HUES64 (cell line): ENCODE measurements around the gene AIP.
"Not testable (repeated sequence)": the region's sequence is repeated elsewhere in the genome, so short reads cannot be mapped to it uniquely, and the experiment has no call there.

Source experiments
- H3K27ac ChIP-seq: 2 replicates; pipeline ENCODE4 v1.7.0; 2013; ENCODE audit warnings: low read depth, low read length, inconsistent platforms
- H3K27me3 ChIP-seq: 2 replicates; pipeline ENCODE4 v1.6.1; 2013; ENCODE audit warnings: mild to moderate bottlenecking, low read length; ENCODE audit not compliant: insufficient read depth
- H3K36me3 ChIP-seq: 2 replicates; pipeline ENCODE4 v1.6.1; 2013; ENCODE audit warnings: mild to moderate bottlenecking, low read length; ENCODE audit not compliant: insufficient read depth
- H3K4me1 ChIP-seq: 2 replicates; pipeline ENCODE4 v1.6.1; 2013; ENCODE audit warnings: mild to moderate bottlenecking, low read length, moderate library complexity; ENCODE audit not compliant: insufficient read depth
- H3K4me3 ChIP-seq: 2 replicates; pipeline ENCODE4 v1.5.1; 2013; ENCODE audit warnings: mild to moderate bottlenecking, low read length, moderate library complexity
- H3K9ac ChIP-seq: 2 replicates; pipeline ENCODE4 v1.6.1; 2013; ENCODE audit warnings: mild to moderate bottlenecking, low read depth, low read length
- H3K9me3 ChIP-seq: 2 replicates; pipeline ENCODE4 v1.6.1; 2013; ENCODE audit warnings: low read depth, low read length; ENCODE audit not compliant: insufficient read depth
- WGBS: fragments of 150-250, 120-280 bp; methylation state at CpG from one replicate; pipeline ENCODE4 v1.1.7; 2013; ENCODE audit warnings: missing lambda C conversion rate; 5-methylcytosine and 5-hydroxymethylcytosine counted together

AIP gene

GRCh38 chr11:67504950-67505581 lies 22.2 kb downstream of the AIP start, which contains the start of gene PITPNM1:
PITPNM1 (minus strand) TSS chr11:67505363; CDS start chr11:67504180, 1,183 bp downstream.
- peak within 1 kb of the TSS; percentile 68; the same call in 1 of the 2 replicates for H3K27ac ChIP-seq
- peaks cover 10% of the 10 kb centered on the region; the same call in 1 of the 2 replicates for H3K36me3 ChIP-seq
- H3K9ac ChIP-seq = peak within 1 kb of the TSS; percentile 53; the same call in 1 of the 2 replicates
- WGBS = under 1% methylated on average over 58 of the region's 58 CpGs
- peak within 1 kb of the TSS; percentile 72 for H3K4me3 ChIP-seq
- H3K27me3 ChIP-seq = peaks cover 11% of the 10 kb centered on the region
- no peaks in the 10 kb centered on the region for H3K9me3 ChIP-seq
- peaks cover 9% of the 10 kb centered on the region for H3K4me1 ChIP-seq

DNA sequence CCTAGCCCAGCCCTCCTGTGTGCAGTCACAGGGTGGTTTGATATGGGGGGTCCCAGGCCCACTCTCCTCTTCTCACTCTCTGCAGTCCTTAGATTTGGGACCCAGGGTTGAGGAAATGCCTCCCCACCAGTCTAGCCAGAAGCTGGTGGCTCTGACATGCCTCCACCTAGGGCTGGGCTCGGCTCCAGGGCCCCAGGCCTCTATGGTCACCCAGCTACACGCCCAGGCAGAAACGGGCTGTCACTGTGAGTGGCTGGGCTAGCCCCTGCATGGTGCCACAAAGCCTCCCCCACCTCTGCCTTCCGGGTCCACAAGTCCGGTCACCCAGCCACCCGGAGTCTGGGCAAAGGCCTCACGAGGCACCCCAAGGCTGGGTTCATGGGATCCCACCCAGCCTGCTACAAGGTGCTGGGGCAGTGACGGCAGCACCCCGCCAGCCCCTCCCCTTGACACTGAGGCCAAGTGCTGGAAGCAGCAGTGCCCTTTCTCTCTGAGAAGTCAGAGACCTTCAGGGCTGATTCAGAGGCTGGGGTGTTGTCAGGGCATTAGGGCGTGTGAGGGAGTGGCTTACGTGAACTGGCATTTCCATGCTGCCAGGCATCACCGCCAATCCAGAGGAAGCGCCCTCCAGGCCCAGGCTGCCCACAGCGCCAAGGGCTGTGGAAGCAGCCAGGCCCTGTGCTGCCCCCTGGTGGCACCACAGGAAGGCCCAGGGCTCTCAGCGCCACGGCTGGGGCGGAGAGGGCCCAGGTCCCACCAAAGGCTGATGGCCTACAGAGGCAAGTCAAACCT lies 23.0 kb downstream of the AIP start:
- H3K9ac ChIP-seq = no peak overlapping the region
- H3K27ac ChIP-seq = peak overlapping the region; percentile 68; the same call in 1 of the 2 replicates

GRCh38 chr11:67506426-67507051 lies 23.7 kb downstream of the AIP start:
- WGBS = 91% methylated on average over 16 of the region's 16 CpGs
- peaks cover 3% of the 10 kb centered on the region; the same call in 1 of the 2 replicates for H3K36me3 ChIP-seq
- H3K9me3 ChIP-seq = no peaks in the 10 kb centered on the region
- H3K4me3 ChIP-seq = no peak overlapping the region
- H3K9ac ChIP-seq = no peak overlapping the region
- H3K4me1 ChIP-seq = peaks cover 9% of the 10 kb centered on the region
- H3K27ac ChIP-seq = no peak overlapping the region
- peaks cover 11% of the 10 kb centered on the region for H3K27me3 ChIP-seq

More for the DNA sequence above, 23.0 kb downstream of the AIP start:
- Histone ChIP-seq H3K4me1 (peaks cover 9% of the 10 kb centered on the region), H3K9me3 (no peaks in the 10 kb centered on the region), H3K36me3 (peaks cover 10% of the 10 kb centered on the region; the same call in 1 of the 2 replicates), H3K27me3 (peaks cover 11% of the 10 kb centered on the region), H3K4me3 (peak overlapping the region; percentile 72; the same call in 1 of the 2 replicates)
- 36% methylated on average over 17 of the region's 17 CpGs for WGBS

DNA sequence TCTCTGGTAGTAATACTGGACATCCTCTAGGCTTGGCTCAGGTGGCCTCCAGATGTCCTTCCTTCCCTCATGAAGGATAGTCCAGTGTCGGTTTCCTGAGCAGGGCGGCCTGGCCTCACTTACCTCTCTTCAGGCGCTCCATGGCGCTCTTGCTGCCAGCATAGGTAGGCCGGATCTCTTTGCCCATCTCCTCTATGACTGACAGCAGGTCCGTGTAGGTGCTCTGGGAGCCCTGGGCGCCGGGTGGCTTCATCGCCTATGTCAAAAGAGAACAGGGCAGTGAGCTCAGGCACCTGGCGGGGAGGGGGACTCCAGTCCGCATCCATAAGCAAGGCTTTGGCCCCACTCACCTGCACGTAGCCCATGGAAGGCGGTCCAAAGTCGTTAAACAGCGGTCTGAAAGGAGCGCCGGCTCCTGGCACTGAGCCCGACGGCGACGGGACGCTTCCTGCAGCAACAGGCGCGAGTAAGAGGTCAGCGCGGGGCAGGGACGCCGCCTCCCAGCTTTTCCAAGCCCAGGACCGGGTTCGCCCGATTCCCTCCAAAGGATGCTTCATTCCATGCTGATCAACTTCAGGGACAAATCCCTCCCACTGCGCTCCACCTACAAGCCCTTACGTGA lies 24.5 kb downstream of the AIP start:
- Histone ChIP-seq H3K9me3 (no peaks in the 10 kb centered on the region), H3K9ac (peak overlapping the region; percentile 70), H3K36me3 (no peaks in the 10 kb centered on the region), H3K4me3 (peak overlapping the region; percentile 84), H3K27ac (peak overlapping the region; percentile 69; the same call in 1 of the 2 replicates), H3K4me1 (peaks cover 9% of the 10 kb centered on the region), H3K27me3 (peaks cover 11% of the 10 kb centered on the region)
- WGBS = 25% methylated on average over 33 of the region's 33 CpGs

DNA sequence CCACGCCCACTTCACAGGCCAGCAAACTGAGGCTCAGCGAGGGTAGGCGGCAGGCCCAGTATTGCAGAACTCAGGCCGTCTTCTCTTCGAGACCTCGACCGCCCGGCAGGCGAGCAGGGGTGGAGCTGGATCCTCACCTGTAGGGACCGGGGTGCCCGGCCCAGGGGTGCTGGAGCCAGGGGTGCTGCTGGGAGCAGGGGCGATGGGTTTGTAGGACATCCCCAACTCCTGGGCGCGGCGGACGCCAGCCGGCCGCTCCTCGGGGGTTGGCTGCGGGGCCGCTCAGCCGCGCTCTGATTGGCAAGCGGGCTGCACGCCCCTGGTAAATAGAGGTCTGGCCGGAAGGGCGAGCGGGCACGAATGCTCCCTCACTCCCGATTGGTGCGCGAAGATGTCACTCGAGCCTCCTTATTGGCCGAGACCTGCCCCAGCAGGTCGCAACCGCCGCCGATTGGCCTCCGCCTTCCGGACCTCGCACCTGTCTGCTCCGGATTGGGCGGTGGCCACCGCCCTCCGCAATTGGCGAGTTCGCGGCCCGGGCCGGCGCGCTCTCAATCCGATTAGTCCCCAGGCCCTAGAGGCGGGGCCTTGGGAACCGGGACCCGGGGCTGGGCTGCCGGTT lies 25.1 kb downstream of the AIP start, which contains the start of gene CDK2AP2:
TSS of gene CDK2AP2 (minus strand) at position 299 of the 622 bp plus-strand sequence. CDS start at position 219, 80 bp downstream.
- peaks cover 10% of the 10 kb centered on the region for H3K27me3 ChIP-seq
- H3K4me1 ChIP-seq = peaks cover 9% of the 10 kb centered on the region
- peak within 1 kb of the TSS; percentile 84 for H3K4me3 ChIP-seq
- H3K9ac ChIP-seq = peak within 1 kb of the TSS; percentile 83
- under 1% methylated on average over 57 of the region's 57 CpGs for WGBS
- H3K36me3 ChIP-seq = no peaks in the 10 kb centered on the region
- H3K9me3 ChIP-seq = no peaks in the 10 kb centered on the region
- peak within 1 kb of the TSS; percentile 93 for H3K27ac ChIP-seq

DNA sequence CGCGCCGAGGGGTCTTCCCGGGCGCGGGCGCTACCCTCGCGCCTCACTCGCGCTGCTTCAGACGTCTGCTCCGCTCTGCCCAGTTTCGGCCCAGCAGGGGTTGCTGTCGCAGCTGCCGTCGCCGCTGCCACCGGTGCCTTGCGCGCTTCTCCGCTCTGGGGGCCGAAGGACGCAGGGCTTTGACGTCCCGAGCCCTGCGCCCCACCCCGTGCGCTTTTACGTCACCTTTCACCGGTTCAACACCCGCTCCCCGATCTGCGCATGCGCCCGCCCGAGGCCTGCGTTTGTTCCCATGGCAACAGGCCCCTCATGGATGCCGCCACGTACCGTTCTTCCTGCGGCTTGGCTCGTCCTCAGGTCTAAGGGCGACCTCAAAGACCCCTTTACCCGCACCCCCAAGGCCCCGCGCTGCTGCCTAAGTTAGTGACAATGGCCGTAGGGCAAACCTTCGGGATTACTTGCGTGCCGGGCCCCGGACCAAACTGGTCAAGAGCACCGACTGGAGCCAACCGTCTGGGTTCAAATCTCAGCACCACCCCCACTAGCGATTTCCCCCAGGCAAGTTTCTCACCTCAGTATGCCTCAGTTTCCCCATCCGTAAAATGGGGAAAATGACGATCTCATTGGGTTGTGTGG lies 25.8 kb downstream of the AIP start:
- peaks cover 9% of the 10 kb centered on the region for H3K4me1 ChIP-seq
- H3K36me3 ChIP-seq = no peaks in the 10 kb centered on the region
- peaks cover 4% of the 10 kb centered on the region for H3K27me3 ChIP-seq
- peak overlapping the region; percentile 93 for H3K27ac ChIP-seq
- peak overlapping the region; percentile 83 for H3K9ac ChIP-seq
- peak overlapping the region; percentile 84 for H3K4me3 ChIP-seq
- H3K9me3 ChIP-seq = no peaks in the 10 kb centered on the region
- WGBS = 1% methylated on average over 56 of the region's 57 CpGs

DNA sequence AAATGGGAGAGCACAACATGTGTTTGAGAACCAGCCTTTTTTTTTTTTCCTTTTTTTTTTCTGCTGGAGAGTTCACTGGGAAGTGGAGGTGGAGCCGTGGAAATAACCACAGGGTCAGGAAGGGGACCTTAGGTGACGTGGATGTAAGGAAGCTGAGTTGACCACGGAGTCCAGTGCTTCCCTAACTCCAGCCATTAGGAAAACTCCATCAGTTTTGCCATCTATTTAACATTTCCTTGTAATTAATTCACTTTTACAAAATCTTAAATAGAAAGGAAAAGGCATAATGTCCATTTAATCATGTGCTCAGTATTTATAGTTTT lies 27.2 kb downstream of the AIP start:
- peaks cover 9% of the 10 kb centered on the region for H3K4me1 ChIP-seq
- no peak overlapping the region for H3K4me3 ChIP-seq
- H3K9me3 ChIP-seq = no peaks in the 10 kb centered on the region
- no peak overlapping the region for H3K9ac ChIP-seq
- H3K36me3 ChIP-seq = no peaks in the 10 kb centered on the region
- no CpG with 5 or more reads among the region's 3 CpGs for WGBS
- no peak overlapping the region for H3K27ac ChIP-seq
- no peaks in the 10 kb centered on the region; the same call in 1 of the 2 replicates for H3K27me3 ChIP-seq

DNA sequence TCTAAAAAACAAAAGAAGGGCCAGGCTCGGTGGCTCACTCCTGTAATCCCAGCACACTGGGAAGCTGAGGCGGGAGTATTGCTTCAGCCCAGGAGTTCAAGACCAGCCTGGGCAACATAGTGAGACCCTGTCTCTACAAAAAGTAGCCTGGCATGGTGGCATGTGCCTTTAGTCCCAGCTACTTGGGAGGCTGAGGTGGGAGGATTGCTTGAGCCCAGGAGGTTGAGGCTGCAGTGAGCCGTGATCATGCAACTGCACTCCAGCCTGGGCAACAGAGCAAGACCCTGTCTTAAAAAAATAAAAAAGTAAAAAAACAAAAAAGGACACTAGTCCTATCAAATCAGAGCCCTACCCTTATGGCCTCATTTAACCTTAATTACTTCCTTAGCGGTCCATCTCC lies 28.7 kb downstream of the AIP start:
- 89% methylated on average over 4 of the region's 4 CpGs for WGBS
- H3K9ac ChIP-seq, H3K4me3 ChIP-seq, H3K27ac ChIP-seq, H3K27me3 ChIP-seq, H3K4me1 ChIP-seq, H3K9me3 ChIP-seq, H3K36me3 ChIP-seq: not testable (repeated sequence)

DNA sequence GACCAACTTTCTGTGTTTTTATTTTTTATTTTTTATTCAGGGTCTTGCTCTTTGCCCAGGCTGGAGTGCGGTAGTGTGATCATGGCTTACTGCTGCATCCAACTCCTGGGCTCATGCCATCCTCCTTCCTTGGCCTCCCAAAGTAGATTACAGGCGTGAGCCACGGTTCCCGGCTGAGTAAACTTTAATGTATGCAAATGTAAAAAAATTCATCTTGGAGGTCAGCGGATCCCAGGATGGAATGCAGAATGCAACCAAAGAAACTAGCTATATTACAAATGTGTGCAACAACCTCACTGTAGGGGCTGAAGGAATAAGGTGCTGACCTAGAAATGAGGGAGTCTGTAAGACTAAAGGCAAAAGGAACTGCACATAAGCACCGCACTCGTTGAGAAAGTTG lies 31.3 kb downstream of the AIP start:
- Histone ChIP-seq H3K9me3 (no peaks in the 10 kb centered on the region), H3K27me3 (no peaks in the 10 kb centered on the region; the same call in 1 of the 2 replicates), H3K27ac (no peak overlapping the region), H3K4me1 (no peaks in the 10 kb centered on the region), H3K9ac (no peak overlapping the region), H3K4me3 (no peak overlapping the region), H3K36me3 (no peaks in the 10 kb centered on the region)
- WGBS = 93% methylated on average over 7 of the region's 7 CpGs

- no peaks in the 10 kb centered on the region for H3K4me1 ChIP-seq
- no peaks in the 10 kb centered on the region for H3K9me3 ChIP-seq
- 94% methylated on average over 9 of the region's 9 CpGs for WGBS
These were observed 34.0 kb downstream of the AIP start for GRCh38 chr11:67516806-67517205.

More at GRCh38 chr11:67516806-67517205, 34.0 kb downstream of the AIP start:
- Histone ChIP-seq H3K36me3 (no peaks in the 10 kb centered on the region), H3K27ac (no peak overlapping the region), H3K27me3 (no peaks in the 10 kb centered on the region), H3K4me3 (no peak overlapping the region), H3K9ac (no peak overlapping the region)
